Panc1 (cell line): ENCODE measurements around the gene SH2D6. TPM values are rescaled to one million over a fixed set of nuclear protein-coding genes. Genes with fewer than 3 reads are reported as not detected.

Experiments used
- ATAC-seq: fragments of 200-7000 bp; cut with Tn5 transposase; 2 replicates; pipeline ENCODE4 v1.9.1; 2020; ENCODE audit warnings: mild to moderate bottlenecking, moderate library complexity
- BruUV-seq: library from RNA; stranded (reverse); fragments of 400-500 nt; replicated peaks from 2 replicates; lab custom pipeline; 2021; lab: Mats Ljungman, UMichigan
- CTCF ChIA-PET: fragments of 300-600 bp; sonication (Branson Sonifier 250); formaldehyde crosslinking; loops from one replicate; lab custom pipeline; 2022; ENCODE audit warnings: antibody characterized with exemption; lab: Charles Lee
- POLR2A ChIA-PET: fragments of 300-600 bp; sonication (Branson Sonifier 250); formaldehyde crosslinking; loops from one replicate; lab custom pipeline; 2022; ENCODE audit warnings: antibody characterized with exemption; lab: Charles Lee
- DNase-seq: peaks from one replicate; pipeline ENCODE4 v3.0.0-alpha.2; 2010; ENCODE audit warnings: low read depth, low spot score
- H3K27ac ChIP-seq: 2 replicates; pipeline ENCODE4 v1.5.1; 2011; ENCODE audit warnings: mild to moderate bottlenecking, low read length, inconsistent platforms
- H3K27me3 ChIP-seq: fragments of 200-500 bp; sonication (Bioruptor generic); 2 replicates; pipeline ENCODE4 v1.6.0; 2014; ENCODE audit warnings: low read length, inconsistent platforms; ENCODE audit not compliant: control insufficient read depth, insufficient read depth
- H3K36me3 ChIP-seq: fragments of 200-500 bp; sonication (Bioruptor generic); 2 replicates; pipeline ENCODE4 v1.5.1; 2014; ENCODE audit warnings: inconsistent platforms, mild to moderate bottlenecking, low read length, moderate library complexity; ENCODE audit not compliant: control insufficient read depth, insufficient read depth
- H3K4me1 ChIP-seq: 2 replicates; pipeline ENCODE4 v1.5.1; 2011; ENCODE audit warnings: inconsistent platforms, mild to moderate bottlenecking, low read length, moderate library complexity; ENCODE audit not compliant: control insufficient read depth, insufficient read depth
- H3K4me3 ChIP-seq, 2 experiments: 2 replicates each; pipeline ENCODE4 v1.5.1; 2011 to 2012; ENCODE audit warnings: low read depth in 2 of 2, low read length in 2 of 2, mild to moderate bottlenecking in 2 of 2, inconsistent platforms in 1 of 2, moderate library complexity in 1 of 2
- H3K9me3 ChIP-seq: fragments of 200-500 bp; sonication (Bioruptor generic); 2 replicates; pipeline ENCODE4 v1.5.1; 2014; ENCODE audit warnings: low read depth, mild to moderate bottlenecking, inconsistent platforms, low read length, moderate library complexity; ENCODE audit not compliant: control insufficient read depth, insufficient read depth
- CTCF ChIP-seq: fragments of 450-650 bp; IDR thresholded peaks from 2 replicates; pipeline ENCODE4 v1.5.1; 2017; ENCODE audit warnings: mild to moderate bottlenecking
- POLR2AphosphoS5 ChIP-seq: IDR thresholded peaks from 2 replicates; pipeline ENCODE4 v1.6.1; 2012; ENCODE audit warnings: mild to moderate bottlenecking, low read depth, low read length, moderate library complexity
- REST ChIP-seq, 2 experiments: IDR thresholded peaks; 2 replicates each; pipeline ENCODE4 v1.6.1; 2011 to 2012; ENCODE audit warnings: low read depth in 2 of 2, control low read depth in 1 of 2, low read length in 1 of 2, mild to moderate bottlenecking in 1 of 2, moderate library complexity in 1 of 2; ENCODE audit not compliant: insufficient read depth in 1 of 2
- SIN3A ChIP-seq: IDR thresholded peaks from 2 replicates; pipeline ENCODE4 v1.6.1; 2012; ENCODE audit warnings: low read depth, mild to moderate bottlenecking, low read length, moderate library complexity, borderline replicate concordance; ENCODE audit not compliant: insufficient read depth
- TCF7L2 ChIP-seq: IDR thresholded peaks from 2 replicates; pipeline ENCODE4 v1.6.1; 2011; ENCODE audit warnings: mild to moderate bottlenecking, low read depth, low read length, inconsistent platforms
- in situ Hi-C: cut with HindIII; loops from 2 replicates; pipeline ENCODE4 v1.10.0; 2016; ENCODE audit warnings: low sequenced_read_pairs, low pct_unique_long_range_greater_than_20kb
- intact Hi-C: fragments of 100-400 bp; cut with micrococcal nuclease; formaldehyde crosslinking; loops from one replicate; pipeline ENCODE4 v1.10.0; 2022; ENCODE audit not compliant: unreplicated experiment
- total RNA-seq: library from RNA; stranded (reverse); gene quantifications from one replicate; pipeline ENCODE4 v1.2.1, GENCODE V29; 2021; ENCODE audit not compliant: unreplicated experiment

SH2D6 gene
- total RNA-seq, 1 experiment from 2014 or later, result 3.3 TPM

- ChIA-PET CTCF (interaction anchor here (0.6 to 1.1 kb wide), 7 partner anchors 83 to 320 kb away, joined by 3 to 9 read pairs (median 4); partner anchors contain the start of gene GGCX), POLR2A (interaction anchor here (0.5 to 1.6 kb wide), 9 partner anchors 16 to 129 kb away, joined by 3 to 8 read pairs (median 4); partner anchors contain the start of gene MAT2A)
- no TSS peak for BruUV-seq
- no peaks in the 10 kb centered on the region for H3K36me3 ChIP-seq
- H3K27me3 ChIP-seq, result no peaks in the 10 kb centered on the region
- peak; percentile 77 for ATAC-seq
- H3K27ac ChIP-seq, result peak overlapping the region; percentile 99
- peaks cover 41% of the 10 kb centered on the region for H3K4me1 ChIP-seq
- intact Hi-C loops (loop anchor here (1.0 to 10.0 kb wide), 4 partner anchors 73 to 131 kb away; partner anchors contain the start of gene MAT2A), in situ Hi-C loops (loop anchor here (25.0 kb wide), 1 partner anchor 116 kb away; the partner anchor contains the start of gene MAT2A)
- DNase-seq, result peak; percentile 83
- H3K4me3 ChIP-seq, result peak overlapping the region in 1 of 2 experiments; percentile 24; a peak in 2 of 4 replicates
- TF ChIP-seq CTCF (no peak), TCF7L2 (peak; percentile 74), SIN3A (no peak), POLR2AphosphoS5 (peak; percentile 82), REST (IDR thresholded peaks at IDR 0.05; ENCODE audit: insufficient read depth in 1 of 2, low read depth in 2 of 2, low read length in 1 of 2) (no peak)
- no peaks in the 10 kb centered on the region for H3K9me3 ChIP-seq
These were observed 3.0 kb downstream of the SH2D6 start for GRCh38 chr2:85421260-85422071.

GRCh38 chr2:85422072-85422457 lies 3.6 kb downstream of the SH2D6 start:
- DNase-seq (no peak), ATAC-seq (no peak)
- H3K9me3 ChIP-seq, result no peaks in the 10 kb centered on the region
- CTCF ChIA-PET, result interaction anchor here (1.1 kb wide), 1 partner anchor 127 kb away, joined by 4 read pairs; no protein-coding TSS in a partner anchor
- peaks cover 41% of the 10 kb centered on the region for H3K4me1 ChIP-seq
- no TSS peak for BruUV-seq
- H3K36me3 ChIP-seq, result no peaks in the 10 kb centered on the region
- intact Hi-C loops, result loop anchor here (10.0 kb wide), 1 partner anchor 73 kb away; no protein-coding TSS in a partner anchor
- TF ChIP-seq TCF7L2 (no peak), CTCF (no peak), POLR2AphosphoS5 (no peak), SIN3A (no peak), REST (IDR thresholded peaks at IDR 0.05; ENCODE audit: insufficient read depth in 1 of 2, low read depth in 2 of 2, low read length in 1 of 2) (no peak)
- peak overlapping the region; percentile 99 for H3K27ac ChIP-seq
- H3K4me3 ChIP-seq, result no peak overlapping the region
- POLR2A ChIA-PET, result interaction anchor here (0.9 to 1.6 kb wide), 4 partner anchors 16 to 124 kb away, joined by 3 to 5 read pairs (median 4); partner anchors contain the start of gene MAT2A
- in situ Hi-C loops, result loop anchor here (25.0 kb wide), 1 partner anchor 115 kb away; the partner anchor contains the start of gene MAT2A
- H3K27me3 ChIP-seq, result no peaks in the 10 kb centered on the region
